Stimulated activated naive CD4-positive, alpha-beta T cell treated with Interleukin-2 at 50 U/mL for 16 hours (primary cell): Measurements from ENCODE around the gene PRRT1.
"Not testable (repeated sequence)": the region's sequence is repeated elsewhere in the genome, so short reads cannot be mapped to it uniquely, and the experiment has no call there.

Experiments used
- DNase-seq: peaks from one replicate; lab custom pipeline; 2025; lab: John Stamatoyannopoulos, UW

PRRT1 gene

DNA sequence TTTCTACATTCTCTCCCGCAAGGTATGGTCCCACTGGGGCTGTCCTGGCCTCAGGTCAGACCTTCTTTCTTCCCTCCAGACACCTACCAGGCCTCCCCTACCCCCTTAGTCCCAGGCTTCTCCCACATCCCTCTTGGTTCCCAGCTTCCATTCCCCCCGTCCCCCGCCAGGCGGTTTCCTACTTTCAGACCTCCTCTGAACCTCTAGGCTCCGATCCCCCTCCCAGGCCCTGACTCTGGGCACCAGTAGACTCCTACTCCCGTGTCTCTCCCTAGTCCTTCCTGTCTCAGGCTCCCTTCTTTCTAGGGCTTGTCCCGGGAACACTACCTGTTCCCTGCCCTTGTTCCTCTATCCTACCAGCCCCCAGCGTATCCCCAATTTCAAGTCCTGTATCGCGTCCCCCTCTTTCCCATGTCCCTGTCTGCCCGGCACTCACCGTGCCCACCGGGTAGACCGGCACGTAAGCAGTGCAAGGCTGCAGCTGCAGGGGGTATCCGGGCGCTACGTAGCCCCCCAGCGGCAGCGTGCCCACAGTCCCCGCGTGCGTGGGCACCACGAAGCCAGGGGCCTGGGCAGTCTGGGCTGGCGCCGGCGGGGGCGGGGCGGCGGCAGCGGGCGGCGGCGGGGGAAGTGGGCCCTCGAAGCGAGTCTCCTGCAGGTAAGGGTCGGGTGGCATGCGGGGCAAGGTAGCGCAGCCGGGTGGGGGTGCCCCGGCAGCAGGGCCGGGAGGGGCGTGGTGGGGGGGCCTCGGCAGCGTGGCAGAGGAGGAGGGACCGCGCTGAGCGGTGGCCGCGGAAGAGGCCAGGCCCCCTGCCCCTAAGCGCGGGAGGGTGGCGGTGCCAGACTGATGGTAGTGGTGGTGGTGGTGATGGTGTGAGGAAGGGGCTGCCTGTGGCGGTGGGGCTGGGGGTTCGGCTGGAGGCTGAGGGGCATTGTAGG lies 1.5 kb downstream of the PRRT1 start:
- no peak for DNase-seq

DNA sequence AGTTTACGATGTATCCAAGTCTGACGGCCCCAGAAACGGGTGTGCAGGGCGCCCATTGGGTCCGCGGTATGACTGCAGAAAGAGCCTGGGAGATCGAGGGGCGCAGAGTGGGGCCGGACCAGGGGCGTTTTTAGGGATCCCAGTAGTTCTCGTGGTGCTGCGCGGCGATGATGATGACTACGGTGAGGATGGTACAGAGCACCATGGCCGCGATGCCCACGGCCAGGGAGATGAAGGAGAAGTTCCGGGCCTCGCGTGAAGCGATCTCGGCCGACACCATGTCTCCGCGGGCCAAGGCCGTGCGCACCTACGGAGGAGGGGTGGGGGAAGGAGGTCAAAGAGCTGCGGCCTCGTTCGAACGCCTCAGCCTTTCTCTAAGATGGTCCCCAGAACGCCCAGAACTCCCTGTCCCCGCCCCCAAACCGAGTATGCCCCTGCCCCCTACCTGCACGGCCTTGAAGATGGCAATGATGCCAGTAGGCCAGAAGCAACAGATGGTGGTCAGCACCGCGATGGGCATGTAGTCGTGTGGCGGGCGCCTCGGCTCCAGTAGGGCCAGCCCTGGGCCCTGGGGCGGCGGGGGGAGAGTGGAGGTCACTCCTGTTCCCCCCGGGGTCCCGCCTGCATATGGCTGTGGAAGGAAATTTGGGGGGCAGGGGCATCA lies 2.5 kb downstream of the PRRT1 start:
- DNase-seq: no peak

DNA sequence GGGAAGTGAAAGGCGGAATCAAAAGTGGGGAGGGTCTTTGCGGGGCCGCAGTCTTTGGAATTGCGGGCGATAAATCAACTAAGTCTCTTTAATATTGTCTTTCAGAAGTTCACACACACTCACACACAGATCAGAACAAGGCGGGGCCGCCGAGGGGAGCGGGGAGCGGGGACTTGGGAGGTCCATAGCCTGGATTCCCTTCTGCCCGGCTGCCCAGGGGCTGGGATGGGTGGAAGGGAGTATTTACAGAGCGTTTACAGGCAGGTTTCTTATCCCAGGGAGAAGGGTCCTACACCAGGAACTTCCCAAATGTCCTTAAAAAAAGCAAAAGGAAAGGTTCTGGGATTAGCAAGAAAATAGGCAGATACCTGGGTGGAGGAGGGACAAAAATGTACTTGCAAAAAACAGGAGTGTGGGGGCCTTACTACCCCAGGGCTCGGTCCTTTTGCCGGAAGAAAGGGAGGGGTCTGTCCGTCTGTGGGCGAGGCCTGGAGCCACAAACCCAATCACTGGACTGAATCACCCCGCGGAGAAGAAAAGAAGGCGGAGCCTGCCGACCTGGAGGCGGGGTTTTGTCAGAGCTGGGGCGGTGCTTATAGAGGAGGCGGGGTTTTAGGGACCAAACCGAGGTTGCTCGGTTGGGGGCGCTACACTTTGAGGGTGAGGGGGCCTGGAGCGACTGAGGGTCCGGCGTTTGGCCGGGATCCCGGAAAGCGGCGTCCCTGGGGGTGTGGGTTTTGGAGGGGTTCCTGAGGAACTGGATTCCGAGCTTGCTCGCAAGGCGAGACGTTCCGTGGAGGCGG lies 3.2 kb downstream of the PRRT1 start:
- DNase-seq: peak; percentile 45

DNA sequence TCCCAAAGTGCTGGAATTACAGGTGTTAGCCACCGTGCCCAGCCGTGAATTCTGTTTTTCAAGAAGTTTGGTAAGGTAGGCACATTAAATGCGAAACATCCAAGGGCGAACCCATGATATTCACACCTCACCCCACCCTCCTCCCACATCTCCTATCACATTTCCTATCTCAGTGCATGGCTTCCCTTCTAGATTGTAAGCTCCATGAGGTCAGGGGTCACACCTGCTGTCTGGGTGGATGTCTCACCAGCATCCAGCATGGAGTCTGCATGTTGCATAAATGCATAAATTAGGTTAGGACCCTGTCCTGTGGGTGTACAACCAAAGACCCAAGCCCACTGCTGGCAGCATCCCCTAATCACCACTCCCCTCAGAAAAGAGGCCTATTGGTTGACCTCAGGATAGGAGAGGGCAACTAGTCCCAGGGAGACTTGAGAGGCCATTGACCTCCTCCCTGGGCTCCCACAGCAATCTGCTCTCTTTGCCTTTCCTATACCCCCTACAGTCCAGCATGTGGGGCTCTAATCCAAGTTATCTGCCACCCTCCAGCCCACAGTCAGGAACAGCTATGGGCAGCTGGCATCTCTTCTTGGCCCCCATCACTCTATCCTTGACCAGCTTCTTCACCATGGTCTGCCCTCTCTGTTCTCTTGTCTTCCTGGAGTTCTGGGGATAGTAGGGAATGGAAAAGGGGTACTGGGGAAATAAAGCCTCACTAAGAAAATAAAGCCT lies 4.2 kb downstream of the PRRT1 start:
- DNase-seq: no peak

DNA sequence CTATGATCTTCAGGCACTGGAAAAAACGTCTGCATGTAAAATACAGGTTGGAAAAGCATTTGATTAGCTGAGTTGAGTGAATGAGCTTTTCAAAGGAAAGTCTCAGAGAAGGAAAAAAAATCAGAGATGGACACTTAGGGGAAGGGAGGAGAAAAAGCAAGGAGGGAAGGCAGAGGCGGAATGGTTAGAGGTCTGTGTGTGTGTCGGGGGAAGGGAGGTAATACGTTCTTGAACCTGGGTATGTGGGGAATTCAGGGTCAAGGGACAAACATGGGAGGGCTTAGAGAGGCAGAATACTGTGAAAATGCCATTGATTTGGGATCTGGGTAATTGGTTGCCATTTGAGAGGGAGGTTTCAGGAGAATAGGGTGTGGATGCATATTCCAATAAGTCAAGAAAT lies 5.1 kb downstream of the PRRT1 start:
- no peak for DNase-seq

DNA sequence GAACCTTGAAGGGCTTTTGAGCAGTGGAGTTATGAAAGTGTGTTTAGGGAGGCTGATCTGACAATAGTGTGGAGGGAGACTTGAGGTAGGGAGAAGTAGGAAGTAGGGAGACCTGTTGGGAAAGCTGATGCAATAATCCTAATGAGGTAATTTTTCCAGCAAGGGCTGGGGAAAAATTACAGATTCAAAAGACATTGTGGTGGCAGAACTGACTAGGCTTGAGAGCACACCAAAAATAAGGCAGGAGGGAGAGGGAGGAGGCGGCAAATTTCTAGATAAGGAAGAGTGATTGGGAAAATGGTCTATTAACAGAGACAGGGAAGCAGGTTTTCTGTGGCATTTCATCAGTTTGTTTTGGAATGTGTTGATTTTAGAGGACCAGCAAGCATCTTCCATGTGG lies 5.5 kb downstream of the PRRT1 start:
- no peak for DNase-seq

DNA sequence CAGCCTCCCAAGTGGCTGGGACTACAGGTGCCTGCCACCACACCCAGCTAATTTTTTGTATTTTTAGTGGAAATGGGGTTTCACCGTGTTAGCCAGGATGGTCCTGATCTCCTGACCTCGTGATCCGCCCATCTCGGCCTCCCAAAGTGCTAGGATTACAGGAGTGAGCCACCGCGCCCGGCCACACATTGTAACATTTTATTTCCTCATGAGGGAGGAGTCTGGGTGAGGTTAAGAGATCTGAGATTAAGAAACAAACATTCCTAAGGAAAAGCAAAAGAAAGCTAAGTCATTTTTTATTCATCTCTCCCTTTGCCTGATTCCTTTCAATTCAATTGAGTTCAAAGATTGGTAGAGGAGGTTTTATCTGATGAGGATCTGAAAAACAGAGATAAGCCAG lies 7.5 kb downstream of the PRRT1 start:
- not testable (repeated sequence) for DNase-seq

DNA sequence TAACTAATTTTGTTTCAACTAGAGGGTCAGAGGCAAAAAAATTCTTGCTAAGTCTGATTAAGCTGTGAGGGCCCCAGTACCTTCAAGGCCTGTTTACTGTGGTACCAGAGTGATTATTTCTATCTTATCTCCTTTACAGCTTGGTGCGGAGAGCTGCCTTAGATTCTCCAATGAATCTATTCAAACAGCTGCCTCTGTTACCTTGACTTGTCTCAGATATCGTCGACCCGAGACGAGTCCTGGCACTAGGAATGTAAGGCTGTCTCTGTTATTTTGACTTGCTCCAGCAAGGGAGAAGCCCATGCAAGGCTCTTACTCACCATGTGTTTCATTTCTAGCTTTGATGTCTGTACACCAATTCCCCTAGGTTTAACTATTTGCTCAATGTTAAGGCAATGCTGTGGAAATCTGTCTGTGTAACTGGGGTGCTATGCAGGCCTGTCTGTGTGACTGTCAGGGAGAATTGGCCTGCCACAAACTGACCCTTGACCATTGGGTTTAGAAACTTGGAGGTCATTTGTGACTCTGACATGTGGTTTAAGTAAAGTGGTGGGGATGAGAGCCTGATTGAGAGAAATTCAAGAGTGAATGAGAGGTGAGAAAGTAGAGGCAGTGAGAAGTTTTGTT lies 11.2 kb downstream of the PRRT1 start:
- DNase-seq: no peak

DNA sequence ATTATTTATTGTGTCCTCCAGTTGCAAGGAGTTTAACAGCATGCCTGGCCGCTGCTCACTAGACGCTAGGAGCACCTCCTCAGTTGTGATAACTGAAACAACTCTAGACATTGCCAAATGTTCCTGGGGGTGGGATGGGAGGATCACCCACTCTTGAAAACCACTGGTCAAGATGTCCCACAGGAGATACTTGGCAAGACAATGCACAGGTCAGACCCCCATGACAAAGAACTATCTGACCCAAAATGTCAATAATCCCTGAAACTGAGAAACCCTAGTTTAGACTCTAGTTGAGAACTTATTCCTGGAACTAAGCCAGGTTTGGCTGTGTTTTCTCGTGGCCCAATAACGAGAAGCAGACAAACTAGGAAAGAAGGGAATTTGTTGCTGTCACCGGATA lies 12.1 kb downstream of the PRRT1 start:
- no peak for DNase-seq

DNA sequence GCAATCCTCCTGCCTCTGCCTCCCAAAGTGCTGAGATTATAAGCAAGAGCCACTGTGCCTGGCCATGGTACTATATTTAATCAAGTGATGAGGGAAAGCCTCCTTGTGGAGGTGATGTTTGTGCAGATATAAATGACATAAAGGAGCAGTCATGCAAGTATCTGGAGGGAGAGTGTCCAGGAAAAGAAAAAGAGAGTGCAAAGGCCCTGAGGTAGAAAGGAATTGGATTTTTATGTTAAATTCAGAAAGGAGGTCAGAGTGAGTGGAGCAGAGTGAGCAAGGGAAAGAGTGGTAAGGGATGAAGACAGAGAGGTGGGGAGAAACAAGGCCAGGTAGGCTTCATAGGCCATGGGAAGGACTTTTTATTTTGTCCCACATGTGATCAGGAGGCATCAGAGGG lies 14.3 kb downstream of the PRRT1 start:
- DNase-seq: no peak

DNA sequence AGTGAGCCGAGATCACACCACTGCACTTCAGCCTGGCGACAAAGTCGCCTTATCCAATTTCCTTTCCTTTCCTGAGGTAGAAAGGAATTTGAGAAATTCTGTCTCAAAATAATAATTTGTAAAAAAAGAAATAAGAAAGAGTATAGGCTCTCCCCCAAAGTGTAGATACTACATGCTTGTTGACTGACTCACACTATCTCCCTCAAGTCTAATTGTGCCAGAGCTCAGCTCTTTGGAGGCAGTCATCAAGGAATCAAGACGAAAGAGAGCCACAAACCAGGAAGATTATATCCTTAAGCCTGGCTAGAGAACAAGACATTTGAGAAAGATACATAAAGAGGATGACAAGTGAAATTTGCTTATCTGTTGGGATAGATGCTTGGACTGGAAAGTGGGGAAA lies 18.0 kb downstream of the PRRT1 start:
- no peak for DNase-seq

DNA sequence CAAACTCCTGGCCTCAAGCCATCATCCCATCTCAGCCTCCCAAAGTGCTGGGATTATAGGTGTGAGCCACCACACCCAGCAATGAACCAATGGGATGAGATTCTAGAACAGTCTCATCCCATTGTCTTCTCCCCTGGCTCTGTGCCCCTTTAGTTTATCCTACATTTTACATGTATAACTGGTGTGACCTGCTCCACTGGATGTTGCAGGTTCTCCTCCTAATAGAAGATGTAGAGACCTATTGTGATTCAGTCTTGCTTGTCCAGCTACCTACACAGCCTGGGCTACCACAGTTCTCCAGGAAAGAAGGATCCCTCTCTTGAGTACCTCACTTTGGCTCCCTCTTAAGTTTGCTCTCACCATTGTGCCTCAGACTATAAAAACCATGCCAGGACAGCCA lies 19.6 kb downstream of the PRRT1 start:
- no peak for DNase-seq

DNA sequence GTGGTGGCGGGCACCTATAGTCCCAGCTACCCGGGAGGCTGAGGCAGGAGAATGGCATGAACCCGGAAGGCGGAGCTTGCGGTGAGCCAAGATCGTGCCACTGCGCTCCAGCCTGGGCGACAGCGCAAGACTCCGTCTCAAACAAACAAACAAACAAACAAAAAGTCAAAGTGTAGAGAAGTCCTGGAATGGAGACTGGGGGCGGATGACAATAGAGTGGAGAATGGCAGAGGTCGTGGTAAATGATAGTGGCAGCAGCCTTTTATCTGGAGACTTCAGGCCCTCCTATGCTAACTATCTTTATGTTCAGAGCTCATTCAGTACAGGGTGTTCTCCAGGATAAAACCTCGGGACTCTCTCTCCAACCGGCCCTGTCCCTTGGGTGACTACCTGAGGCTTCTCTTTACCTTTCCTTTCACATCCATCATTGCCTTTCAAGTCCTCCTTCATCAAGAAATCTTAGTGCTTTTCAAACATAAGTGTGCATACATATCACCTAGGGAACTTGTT lies 20.2 kb downstream of the PRRT1 start:
- no peak for DNase-seq

DNA sequence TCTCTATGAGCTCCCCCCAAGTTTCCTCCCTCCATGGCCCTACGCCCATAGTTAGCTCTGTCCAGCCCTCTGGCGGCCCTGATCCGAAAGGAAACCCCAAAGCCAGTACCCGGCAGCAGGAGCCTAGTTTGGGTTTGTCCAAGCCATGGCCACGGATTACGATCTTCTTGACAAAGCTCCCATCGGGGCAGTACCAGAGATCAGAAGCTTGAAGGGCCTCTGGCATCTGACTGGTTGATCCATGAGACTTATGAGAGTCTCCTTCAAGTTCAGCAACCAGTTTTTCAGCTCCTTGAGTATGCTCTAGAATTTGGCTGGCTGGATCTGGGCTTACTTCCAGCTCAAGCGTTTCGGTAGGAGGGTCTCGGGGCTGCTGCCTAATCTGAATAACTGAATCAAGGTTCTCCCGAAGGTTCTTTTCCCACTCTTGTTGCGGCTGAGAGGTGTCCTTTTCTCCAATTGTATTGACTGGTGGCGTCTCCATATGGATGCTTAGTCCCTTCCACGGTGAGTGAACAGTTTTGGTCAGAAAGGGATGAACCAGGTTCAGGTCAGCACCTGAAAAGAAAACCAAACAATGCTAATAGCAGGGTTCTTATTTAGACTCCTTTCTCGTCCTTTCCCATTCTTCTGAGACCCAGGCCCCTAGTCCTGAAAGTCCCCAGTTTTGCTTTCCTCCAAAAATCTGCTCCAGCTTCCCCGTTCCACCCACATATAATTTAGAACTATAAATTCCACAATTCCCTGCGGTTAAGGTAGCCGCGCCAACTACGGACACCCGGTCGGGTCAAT lies 22.2 kb downstream of the PRRT1 start:
- DNase-seq: no peak

DNA sequence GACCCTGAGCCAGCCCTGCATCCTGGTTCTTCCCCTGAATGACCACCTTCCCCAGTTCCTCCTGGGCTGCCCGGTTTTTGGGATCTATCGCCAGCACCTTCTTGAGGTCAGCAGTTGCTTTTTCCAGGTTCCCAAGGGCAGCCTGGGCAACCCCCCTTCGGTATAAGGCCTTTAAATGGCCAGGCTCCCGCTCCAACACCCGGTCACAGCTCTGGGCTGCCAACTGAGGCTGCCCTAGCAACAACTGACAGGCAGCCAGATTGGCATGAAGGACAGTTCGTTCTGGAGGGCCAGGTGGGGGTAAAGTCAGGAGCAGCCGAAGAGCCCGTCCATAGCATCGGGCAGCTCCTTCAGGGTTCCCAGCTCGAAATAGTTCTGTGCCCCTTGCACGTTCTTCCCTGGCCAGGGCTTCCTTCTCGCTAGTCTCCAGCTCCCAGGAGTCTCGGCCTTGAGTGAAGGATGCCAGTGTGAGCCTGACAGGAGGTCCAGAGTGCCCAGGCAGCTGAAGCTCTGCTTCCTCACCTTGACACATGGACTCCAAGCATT lies 22.9 kb downstream of the PRRT1 start:
- DNase-seq: no peak

DNA sequence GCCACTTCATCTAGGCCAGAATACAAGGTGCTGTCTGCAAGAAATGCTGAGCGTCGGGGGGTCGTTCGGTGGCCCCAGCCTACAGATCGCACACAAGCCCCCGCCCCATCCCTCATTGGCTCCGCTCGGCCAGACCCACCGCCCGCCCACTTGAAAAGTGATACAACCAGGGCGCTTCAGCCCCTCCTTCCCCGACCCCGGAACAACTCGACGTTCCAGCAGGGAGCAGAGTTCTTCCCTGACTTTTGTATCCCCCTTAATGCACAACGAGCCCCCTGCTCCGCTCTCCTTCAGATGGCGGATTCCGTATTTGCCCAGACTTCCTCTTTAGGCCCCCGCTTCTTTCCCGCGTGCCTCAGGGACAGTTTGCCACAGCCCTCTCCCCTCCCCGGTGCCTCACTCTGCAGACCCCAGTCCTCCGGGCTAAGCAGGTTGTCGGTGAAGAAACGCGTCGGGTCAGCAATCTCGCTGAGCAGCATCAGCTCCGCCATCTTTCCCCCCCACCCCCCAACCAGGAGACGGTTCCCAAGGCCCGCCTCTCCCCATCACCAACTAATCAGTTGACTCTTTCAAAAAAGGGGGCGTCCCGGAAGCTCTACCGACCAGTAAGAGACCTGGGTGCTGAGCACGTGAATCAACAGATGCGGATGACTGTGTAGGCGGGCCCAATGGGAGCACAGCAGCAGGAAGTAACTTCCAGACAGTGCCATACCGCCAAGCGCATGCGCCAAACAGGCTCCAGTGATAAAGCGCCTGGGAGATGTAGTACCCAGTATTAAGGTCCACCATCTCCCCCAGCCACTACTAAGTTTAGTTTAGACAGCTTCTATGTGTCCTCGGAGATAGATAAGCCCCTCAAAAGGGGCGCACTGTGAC lies 23.8 kb downstream of the PRRT1 start, which contains the start of gene ATF6B:
Gene ATF6B, minus strand, starts transcription at position 530 of the 876 bp plus-strand sequence. Its CDS starts 39 bp downstream, at position 491.
- peak; percentile 98 for DNase-seq

DNA sequence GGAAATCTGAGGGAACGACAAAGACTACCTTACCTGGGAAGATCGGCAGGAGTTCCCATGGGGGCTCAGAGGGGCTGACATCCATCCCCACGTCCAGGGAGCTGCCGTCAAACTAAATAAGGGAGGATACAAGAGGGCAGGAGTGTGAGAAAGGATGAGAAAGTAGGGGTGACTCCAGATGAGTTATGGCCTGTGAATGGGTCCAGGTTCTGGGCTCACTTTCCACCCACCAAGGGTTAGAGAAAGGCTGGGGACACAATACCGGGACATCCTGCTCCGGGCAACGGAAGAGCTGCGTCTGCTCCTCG lies 24.4 kb downstream of the PRRT1 start:
- DNase-seq: no peak

DNA sequence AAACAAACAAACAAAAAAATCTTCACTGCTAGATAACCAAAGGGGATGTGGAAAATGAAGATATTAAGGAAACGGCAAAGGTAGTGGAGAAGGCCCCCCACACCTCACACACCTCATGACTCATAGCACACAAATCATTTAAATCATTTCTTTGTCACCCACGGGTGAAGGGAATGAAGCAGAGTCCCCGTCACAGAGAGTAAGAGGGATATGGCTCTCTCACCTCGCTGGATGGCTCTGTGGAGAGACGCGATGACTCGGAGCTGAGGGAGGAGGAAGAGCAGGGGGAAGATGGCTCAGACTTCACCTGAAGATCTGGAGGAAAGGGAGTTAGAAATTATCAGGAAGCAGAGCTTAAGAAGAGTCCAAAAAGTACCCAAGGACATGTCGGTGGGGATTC lies 24.9 kb downstream of the PRRT1 start:
- DNase-seq: no peak

DNA sequence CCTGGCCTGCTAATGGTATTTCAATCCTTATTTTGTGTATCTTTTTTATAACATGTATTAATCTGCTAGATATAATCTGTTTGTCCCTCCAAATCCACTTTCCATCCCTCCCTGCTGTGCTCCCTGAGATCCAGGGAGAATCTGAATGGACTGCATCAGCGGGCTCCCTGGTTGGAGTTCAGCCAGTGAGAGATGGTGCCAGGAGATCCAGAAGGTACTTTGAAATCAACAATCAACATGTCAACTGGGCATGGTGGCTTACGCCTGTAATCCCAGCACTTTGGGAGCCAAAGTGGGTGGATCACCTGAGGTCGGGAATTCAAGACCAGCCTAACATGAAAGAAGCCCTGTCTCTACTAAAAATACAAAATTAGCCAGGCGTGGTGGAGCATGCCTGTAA lies 28.1 kb downstream of the PRRT1 start:
- DNase-seq: no peak
